HepG2 (cell line): ENCODE measurements around the gene ZNF184. TPM values are rescaled to one million over a fixed set of nuclear protein-coding genes. Genes with fewer than 3 reads are reported as not detected.

ENCODE experiments used
- AGO2 ChIP-seq: fragments of 200-400 bp; formaldehyde crosslinking; optimal IDR thresholded peaks from 2 replicates; pipeline ENCODE3; 2017; ENCODE audit warnings: mild to moderate bottlenecking, low read depth, low read length, moderate library complexity
- CREB1 ChIP-seq, 2 experiments: fragments of 450-650 bp in 1 of 2; IDR thresholded peaks; 2 replicates each; pipeline ENCODE4 v1.6.1; 2016 to 2017; ENCODE audit warnings: control low read depth in 1 of 2, mild to moderate bottlenecking in 1 of 2, missing compliant biosample characterization in 1 of 2, missing genetic modification characterization in 1 of 2
- EEA1 ChIP-seq: sonication (generic); formaldehyde crosslinking; IDR thresholded peaks from 2 replicates; pipeline ENCODE4 v1.5.1; 2020; ENCODE audit warnings: mild to moderate bottlenecking, missing genetic modification reagents, borderline replicate concordance
- FOXA1 ChIP-seq, 2 experiments: fragments of 450-650 bp in 1 of 2; sonication (generic) in 1 of 2; formaldehyde crosslinking in 1 of 2; IDR thresholded peaks; 2 replicates each; pipeline versions ENCODE4 v1.4.0 to v1.6.1; 2016 to 2020; ENCODE audit warnings: missing genetic modification reagents in 1 of 2
- FOXO1 ChIP-seq: sonication (generic); formaldehyde crosslinking; IDR thresholded peaks from 2 replicates; pipeline ENCODE4 v1.4.0; 2020; ENCODE audit warnings: missing genetic modification reagents
- NFATC3 ChIP-seq: sonication (generic); formaldehyde crosslinking; IDR thresholded peaks from 2 replicates; pipeline ENCODE4 v1.5.1; 2020; ENCODE audit warnings: mild to moderate bottlenecking, missing genetic modification reagents
- NFRKB ChIP-seq: fragments of 450-650 bp; IDR thresholded peaks from 2 replicates; pipeline ENCODE4 v1.6.1; 2017
- NRL ChIP-seq: sonication (generic); formaldehyde crosslinking; IDR thresholded peaks from 2 replicates; pipeline ENCODE4 v1.5.0; 2020; ENCODE audit warnings: missing genetic modification reagents, mild to moderate bottlenecking, moderate library complexity, borderline replicate concordance
- RORA ChIP-seq: sonication (generic); formaldehyde crosslinking; IDR thresholded peaks from 2 replicates; pipeline ENCODE4 v1.5.0; 2020; ENCODE audit warnings: mild to moderate bottlenecking, missing genetic modification reagents, moderate library complexity
- TBP ChIP-seq: sonication (generic); formaldehyde crosslinking; IDR thresholded peaks from 2 replicates; pipeline ENCODE4 v1.5.0; 2020; ENCODE audit warnings: missing genetic modification reagents
- TFDP2 ChIP-seq: sonication (generic); formaldehyde crosslinking; IDR thresholded peaks from 2 replicates; pipeline ENCODE4 v1.4.0; 2020; ENCODE audit warnings: missing genetic modification reagents
- ZKSCAN5 ChIP-seq: sonication (generic); formaldehyde crosslinking; IDR thresholded peaks from 2 replicates; pipeline ENCODE4 v1.5.1; 2020; ENCODE audit warnings: mild to moderate bottlenecking, missing genetic modification reagents
- ZNF12 ChIP-seq: sonication (generic); formaldehyde crosslinking; IDR thresholded peaks from 2 replicates; pipeline ENCODE4 v1.5.0; 2020; ENCODE audit warnings: missing genetic modification reagents
- ZNF18 ChIP-seq: sonication (generic); formaldehyde crosslinking; IDR thresholded peaks from 2 replicates; pipeline ENCODE4 v1.8.0; 2022; ENCODE audit warnings: mild to moderate bottlenecking, missing genetic modification reagents; ENCODE audit not compliant: insufficient replicate concordance
- ZNF234 ChIP-seq: sonication (generic); formaldehyde crosslinking; conservative IDR thresholded peaks from 2 replicates; pipeline ENCODE4 v1.5.1; 2020; ENCODE audit warnings: mild to moderate bottlenecking, missing genetic modification reagents
- ZNF317 ChIP-seq: sonication (generic); formaldehyde crosslinking; IDR thresholded peaks from 2 replicates; pipeline ENCODE4 v1.5.0; 2020; ENCODE audit warnings: mild to moderate bottlenecking, missing genetic modification reagents
- ZNF503 ChIP-seq: sonication (generic); formaldehyde crosslinking; IDR thresholded peaks from 2 replicates; pipeline ENCODE4 v1.4.0; 2020; ENCODE audit warnings: missing genetic modification reagents
- ZNF562 ChIP-seq: sonication (generic); formaldehyde crosslinking; IDR thresholded peaks from 2 replicates; pipeline ENCODE4 v1.8.0; 2022; ENCODE audit warnings: missing genetic modification reagents, borderline replicate concordance
- ZNF589 ChIP-seq: sonication (generic); formaldehyde crosslinking; conservative IDR thresholded peaks from 2 replicates; pipeline ENCODE4 v1.8.0; 2022; ENCODE audit warnings: mild to moderate bottlenecking, moderate library complexity, missing genetic modification reagents
- ZNF652 ChIP-seq: IDR thresholded peaks from 2 replicates; pipeline ENCODE4 v1.6.1; 2016; ENCODE audit warnings: low read depth, borderline replicate concordance
- ZNF709 ChIP-seq: sonication (generic); formaldehyde crosslinking; IDR thresholded peaks from 2 replicates; pipeline ENCODE4 v1.5.0; 2020; ENCODE audit warnings: mild to moderate bottlenecking, missing genetic modification reagents
- ZNF850 ChIP-seq: sonication (generic); formaldehyde crosslinking; conservative IDR thresholded peaks from 2 replicates; pipeline ENCODE4 v1.9.0; 2021; ENCODE audit warnings: mild to moderate bottlenecking, missing genetic modification reagents
- polyA plus RNA-seq, 8 experiments: library from polyadenylated mRNA; depleted of rRNA in 3 of 8; stranded (reverse) in 7 of 8; unstranded in 1 of 8; fragments of >200 nt; fragmentation: Illumina TruSeq in 4 of 8; extraction: Trizol in 4 of 8; gene quantifications; 2 replicates each; pipeline versions ENCODE4 v1.2.1 to v1.2.3, GENCODE V29; 2011 to 2016; ENCODE audit warnings: low read depth in 4 of 8, missing spikeins in 1 of 8, mixed read lengths in 1 of 8; ENCODE audit not compliant: insufficient read depth in 1 of 8
- total RNA-seq, 5 experiments: library from RNA; depleted of rRNA; stranded (reverse); fragments of >200 nt; fragmentation: Illumina TruSeq; extraction: Trizol; gene quantifications; 2 replicates each; pipeline ENCODE4 v1.2.3, GENCODE V29; 2016; ENCODE audit warnings: low read depth in 1 of 5

ZNF184 gene
- total and polyA plus RNA-seq, 2 of the 13 experiments (the other 11 are each of a cell fraction or from before 2014, with no cell fraction given): 2.1 to 10.1 TPM

GRCh38 chr6:27472617-27473400, at the start of gene ZNF184 (continued):
- TF ChIP-seq ZNF503 (CRISPR knock-in tag) (peak; percentile 80; the same call in 1 of the 2 replicates), TBP (CRISPR knock-in tag) (no peak), FOXA1 (IDR thresholded peaks at IDR 0.05) (no peak), FOXA1 (CRISPR knock-in tag; IDR thresholded peaks at IDR 0.05) (peak; percentile 46; the same call in 1 of the 2 replicates), NRL (CRISPR knock-in tag) (peak; percentile 89; the same call in 1 of the 2 replicates), ZNF850 (no peak), CREB1 (IDR thresholded peaks at IDR 0.05) (peak; percentile 100), CREB1 (CRISPR knock-in tag; IDR thresholded peaks at IDR 0.05) (peak; percentile 94), NFATC3 (peak; percentile 5; the same call in 1 of the 2 replicates), EEA1 (peak; percentile 95; the same call in 1 of the 2 replicates), ZKSCAN5 (0 out of 2 replicates have a peak, but pooled peaks have one; percentile 66), FOXO1 (CRISPR knock-in tag) (peak; percentile 43; the same call in 1 of the 2 replicates), RORA (CRISPR knock-in tag) (no peak), NFRKB (no peak), ZNF317 (CRISPR knock-in tag) (peak; percentile 82), ZNF234 (no peak), TFDP2 (CRISPR knock-in tag) (peak; percentile 98), ZNF652 (CRISPR knock-in tag) (no peak; the same call in 1 of the 2 replicates), ZNF709 (CRISPR knock-in tag) (0 out of 2 replicates have a peak, but pooled peaks have one; percentile 54), ZNF12 (CRISPR knock-in tag) (0 out of 2 replicates have a peak, but pooled peaks have one; percentile 40), ZNF562 (CRISPR knock-in tag) (no peak), ZNF589 (CRISPR knock-in tag) (0 out of 2 replicates have a peak, but pooled peaks have one; percentile 5), ZNF18 (CRISPR knock-in tag) (peak; percentile 96), AGO2 (no peak)
